ENCODE data around the gene SGMS1.

The SGMS1 gene

GRCh38 chr10:50613150-50613549 is 10.6 kb downstream of the SGMS1 start:
- no peak for DNase-seq (ENCODE audit: low read depth in 2 of 2, low spot score in 1 of 2)

- DNase-seq (ENCODE audit: low read depth in 2 of 2, low spot score in 1 of 2): no peak
Measured at GRCh38 chr10:50610368-50610767, 13.4 kb downstream of the SGMS1 start.

GRCh38 chr10:50607356-50607925 is 16.3 kb downstream of the SGMS1 start:
- no peak for DNase-seq (ENCODE audit: low read depth in 2 of 2, low spot score in 1 of 2)

GRCh38 chr10:50605951-50606270 is 17.8 kb downstream of the SGMS1 start:
- DNase-seq (ENCODE audit: low read depth in 2 of 2, low spot score in 1 of 2): no peak

GRCh38 chr10:50605269-50605950 is 18.3 kb downstream of the SGMS1 start:
- no peak for DNase-seq (ENCODE audit: low read depth in 2 of 2, low spot score in 1 of 2)

GRCh38 chr10:50604809-50605208 is 18.9 kb downstream of the SGMS1 start:
- no peak for DNase-seq (ENCODE audit: low read depth in 2 of 2, low spot score in 1 of 2)

- DNase-seq (ENCODE audit: low read depth in 2 of 2, low spot score in 1 of 2): no peak
Measured at GRCh38 chr10:50604049-50604640, 19.6 kb downstream of the SGMS1 start.

- DNase-seq (ENCODE audit: low read depth in 2 of 2, low spot score in 1 of 2): no peak
Measured at GRCh38 chr10:50603151-50603850, 20.5 kb downstream of the SGMS1 start.

GRCh38 chr10:50601974-50602373 is 21.8 kb downstream of the SGMS1 start:
- DNase-seq (ENCODE audit: low read depth in 2 of 2, low spot score in 1 of 2): no peak

GRCh38 chr10:50600831-50601477 is 22.8 kb downstream of the SGMS1 start:
- no peak for DNase-seq (ENCODE audit: low read depth in 2 of 2, low spot score in 1 of 2)

- DNase-seq (ENCODE audit: low read depth in 2 of 2, low spot score in 1 of 2): no peak
Measured at GRCh38 chr10:50600286-50600685, 23.5 kb downstream of the SGMS1 start.

- DNase-seq (ENCODE audit: low read depth in 2 of 2, low spot score in 1 of 2): no peak
Measured at GRCh38 chr10:50596897-50597296, 26.9 kb downstream of the SGMS1 start.

- DNase-seq (ENCODE audit: low read depth in 2 of 2, low spot score in 1 of 2): no peak
Measured at GRCh38 chr10:50596456-50596855, 27.3 kb downstream of the SGMS1 start.

- DNase-seq (ENCODE audit: low read depth in 2 of 2, low spot score in 1 of 2): no peak
Measured at GRCh38 chr10:50595785-50596184, 28.0 kb downstream of the SGMS1 start.

GRCh38 chr10:50593523-50594376 is 30.0 kb downstream of the SGMS1 start:
- no peak for DNase-seq (ENCODE audit: low read depth in 2 of 2, low spot score in 1 of 2)

- DNase-seq (ENCODE audit: low read depth in 2 of 2, low spot score in 1 of 2): no peak
Measured at GRCh38 chr10:50592961-50593418, 30.8 kb downstream of the SGMS1 start.

- no peak for DNase-seq (ENCODE audit: low read depth in 2 of 2, low spot score in 1 of 2)
Measured at GRCh38 chr10:50590935-50591334, 32.8 kb downstream of the SGMS1 start.

GRCh38 chr10:50586740-50587088 is 37.0 kb downstream of the SGMS1 start:
- no peak for DNase-seq (ENCODE audit: low read depth in 2 of 2, low spot score in 1 of 2)

- DNase-seq (ENCODE audit: low read depth in 2 of 2, low spot score in 1 of 2): no peak
Measured at GRCh38 chr10:50585921-50586739, 37.6 kb downstream of the SGMS1 start.
